T-cell (primary cell): Measurements from ENCODE around the gene TTC31. TPM values are rescaled to one million over a fixed set of nuclear protein-coding genes. Genes with fewer than 3 reads are reported as not detected.

Source experiments
- ATAC-seq, 4 experiments: fragments of 200-7000 bp in 3 of 4; fragments of 150-1000 bp in 1 of 4; cut with Tn5 transposase; replicated peaks in 1 of 4; 1 replicate in 3 of 4; 2 replicates in 1 of 4; pipeline ENCODE4 v1.10.0; 2021; ENCODE audit warnings: moderate library complexity in 3 of 4, mild to moderate bottlenecking in 2 of 4, moderate number of reproducible peaks in 1 of 4
- CTCF ChIA-PET, 2 donors: fragments of 300-600 bp; sonication (Branson Sonifier 250); formaldehyde crosslinking; loops; one replicate each; lab custom pipeline; 2022; ENCODE audit warnings: antibody characterized with exemption in 2 of 2; lab: Charles Lee
- POLR2A ChIA-PET, 2 donors: fragments of 300-600 bp; sonication (Branson Sonifier 250); formaldehyde crosslinking; loops; one replicate each; lab custom pipeline; 2022; ENCODE audit warnings: antibody characterized with exemption in 2 of 2; lab: Charles Lee
- DNase-seq, 35 experiments: peaks; one replicate each; pipeline versions ENCODE4 v3.0.0 to v3.0.0-alpha.2; 2013 to 2023
- H3K27ac ChIP-seq: one replicate; pipeline ENCODE4 v1.5.1; 2013; ENCODE audit warnings: low read length
- H3K27me3 ChIP-seq, 2 experiments: replicated peaks in 1 of 2; 1 replicate in 1 of 2; 2 replicates in 1 of 2; pipeline versions ENCODE4 v1.6.1 to v1.7.0; 2013; ENCODE audit warnings: low read length in 1 of 2, mixed read lengths in 1 of 2; ENCODE audit not compliant: control insufficient read depth in 2 of 2, insufficient read depth in 2 of 2; ENCODE audit errors: extremely low read depth in 1 of 2
- H3K36me3 ChIP-seq, 2 donors: 1 replicate in 1 of 2; 2 replicates in 1 of 2; pipeline versions ENCODE4 v1.6.1 to v1.7.0; 2013; ENCODE audit warnings: low read length in 1 of 2; ENCODE audit not compliant: control insufficient read depth in 2 of 2, insufficient read depth in 1 of 2; ENCODE audit errors: extremely low read depth in 1 of 2
- H3K4me1 ChIP-seq, 2 experiments: 1 replicate in 1 of 2; 2 replicates in 1 of 2; pipeline versions ENCODE4 v1.6.1 to v1.7.0; 2013; ENCODE audit warnings: low read length in 2 of 2, mixed read lengths in 1 of 2; ENCODE audit not compliant: insufficient read depth in 2 of 2, control insufficient read depth in 1 of 2; ENCODE audit errors: extremely low read depth in 1 of 2
- H3K4me3 ChIP-seq, 2 donors: 1 replicate in 1 of 2; 2 replicates in 1 of 2; pipeline versions ENCODE4 v1.5.1 to v1.7.0; 2013; ENCODE audit warnings: mild to moderate bottlenecking in 2 of 2, low read length in 1 of 2, moderate library complexity in 1 of 2; ENCODE audit not compliant: control insufficient read depth in 1 of 2; ENCODE audit errors: extremely low read depth in 1 of 2
- H3K9me3 ChIP-seq: 2 replicates; pipeline ENCODE4 v1.7.0; 2013
- H3K27ac Mint-ChIP-seq, 2 donors: one replicate each; pipeline ENCODE4 v1.8.0; 2020 to 2021; ENCODE audit warnings: mild to moderate bottlenecking in 2 of 2, mixed read lengths in 2 of 2
- H3K27me3 Mint-ChIP-seq, 2 donors: one replicate each; pipeline ENCODE4 v1.8.0; 2021 to 2022; ENCODE audit warnings: mixed read lengths in 2 of 2
- H3K36me3 Mint-ChIP-seq: one replicate; pipeline ENCODE4 v1.8.0; 2021; ENCODE audit warnings: mixed read lengths
- H3K4me1 Mint-ChIP-seq, 3 donors: one replicate each; pipeline ENCODE4 v1.8.0; 2020 to 2022; ENCODE audit warnings: mixed read lengths in 3 of 3, mild to moderate bottlenecking in 1 of 3
- H3K4me3 Mint-ChIP-seq, 3 donors: one replicate each; pipeline ENCODE4 v1.8.0; 2020 to 2022; ENCODE audit warnings: mild to moderate bottlenecking in 3 of 3, mixed read lengths in 3 of 3, moderate library complexity in 3 of 3
- H3K9me3 Mint-ChIP-seq, 3 donors: one replicate each; pipeline ENCODE4 v1.8.0; 2020 to 2022; ENCODE audit warnings: mixed read lengths in 3 of 3
- WGBS: methylation state at CpG from one replicate; pipeline ENCODE4 v1.1.5; 2013; ENCODE audit warnings: missing lambda C conversion rate; ENCODE audit not compliant: insufficient coverage; 5-methylcytosine and 5-hydroxymethylcytosine counted together
- total RNA-seq, 35 experiments: library from RNA in 6 of 35; stranded (reverse) in 6 of 35; fragments of 120-200 nt in 1 of 35; gene quantifications; one replicate each; pipeline versions ENCODE4 v1.2.1 to v1.2.4 and lab custom pipeline; 2013 to 2026

TTC31 gene
- total RNA-seq, 5 donors from 2014 or later (not counting 1 experiment from before 2014, with no cell fraction given), result 33.1 to 45.8 (median 44.6) TPM

DNA sequence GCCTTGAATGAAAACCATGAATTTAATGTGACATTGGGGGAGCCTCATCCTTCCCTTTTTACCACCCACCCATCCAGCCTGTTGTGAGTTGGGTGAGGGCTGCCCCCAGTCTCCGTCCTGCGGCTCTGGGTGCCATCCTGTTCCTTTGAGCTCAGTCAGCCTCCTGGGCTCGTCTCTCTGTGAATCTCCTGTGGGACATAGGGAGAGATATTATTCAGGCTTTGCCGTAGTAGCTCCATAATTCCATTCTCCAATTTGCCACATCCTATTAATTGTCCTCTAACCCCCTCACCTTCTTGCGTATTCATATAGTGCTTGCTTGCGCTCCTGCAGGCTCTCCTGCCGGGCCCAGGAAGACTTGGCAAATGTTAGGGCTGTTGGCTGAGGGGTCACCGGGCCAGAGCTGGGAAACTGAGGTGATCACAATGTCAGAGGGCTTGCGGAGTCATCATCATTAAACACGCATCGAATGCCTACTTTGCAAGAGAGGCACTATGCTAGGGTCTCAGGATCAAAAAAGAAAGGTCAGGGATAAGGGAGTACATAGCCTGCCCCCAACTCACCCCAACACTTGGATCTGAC, 43.9 kb downstream of the TTC31 start:
- Mint-ChIP-seq H3K27ac (no peak overlapping the region), H3K36me3 (peaks cover 30% of the 10 kb centered on the region), H3K27me3 (peaks cover 0 to 4% of the 10 kb centered on the region in 2 donors), H3K4me3 (no peak overlapping the region), H3K4me1 (peaks cover 28 to 39% (median 38%) of the 10 kb centered on the region in 3 donors), H3K9me3 (no peaks in the 10 kb centered on the region)
- Histone ChIP-seq H3K36me3 (peaks cover 3 to 25% of the 10 kb centered on the region in 2 donors), H3K4me3 (no peak overlapping the region), H3K27ac (no peak overlapping the region), H3K27me3 (peaks cover 0 to under 1% of the 10 kb centered on the region in 2 experiments), H3K9me3 (no peaks in the 10 kb centered on the region), H3K4me1 (peaks cover 14 to 36% of the 10 kb centered on the region in 2 experiments)
- WGBS, result 100% methylated on average over 2 of the region's 11 CpGs
- ChIA-PET POLR2A (interaction anchor here in 1 of 2 donors (0.6 kb wide), 1 partner anchor 77 kb away, joined by 9 read pairs; no protein-coding TSS in a partner anchor), CTCF (interaction anchor here in 1 of 2 donors (1.5 kb wide), 1 partner anchor 44 kb away, joined by 3 read pairs; the partner anchor contains the start of genes CCDC142 and TTC31)
- no peak for DNase-seq
- ATAC-seq, result no peak

DNA sequence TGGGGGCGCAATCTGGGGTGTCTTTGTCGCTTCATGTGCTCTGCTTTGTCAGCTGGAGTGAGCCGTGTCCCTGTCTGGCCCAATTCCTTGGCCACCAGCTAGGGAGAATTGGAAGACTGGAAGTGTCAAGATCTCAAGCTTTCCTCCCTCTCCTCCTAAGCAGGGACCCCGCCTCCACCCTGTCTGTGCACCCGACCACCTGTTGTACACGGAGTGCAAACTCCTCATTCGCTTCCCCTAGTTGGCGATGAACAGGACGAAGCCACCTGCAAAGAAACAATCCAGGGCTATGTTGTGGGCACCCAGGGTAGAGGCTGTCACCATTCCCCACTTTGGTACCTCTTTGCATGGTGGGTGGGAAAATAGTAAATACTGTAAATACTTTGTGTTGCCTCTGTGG, 44.9 kb downstream of the TTC31 start:
- ChIA-PET CTCF (no interaction called here), POLR2A (no interaction called here)
- peak overlapping the region in 1 of 2 donors; percentile 48 for H3K27ac Mint-ChIP-seq
- DNase-seq, result no peak
- whole genome bisulfite sequencing, result no CpG with 5 or more reads among the region's 9 CpGs
- Histone ChIP-seq H3K36me3 (peaks cover 3 to 27% of the 10 kb centered on the region in 2 donors), H3K27ac (no peak overlapping the region), H3K9me3 (no peaks in the 10 kb centered on the region), H3K4me1 (peaks cover 15 to 37% of the 10 kb centered on the region in 2 experiments), H3K4me3 (no peak overlapping the region), H3K27me3 (no peaks in the 10 kb centered on the region)
- no peaks in the 10 kb centered on the region for H3K27me3 Mint-ChIP-seq
- H3K9me3 Mint-ChIP-seq, result no peaks in the 10 kb centered on the region
- H3K4me3 Mint-ChIP-seq, result peak overlapping the region; percentile 90 to 95 (median 95)
- H3K36me3 Mint-ChIP-seq, result peaks cover 39% of the 10 kb centered on the region
- peaks cover 37 to 47% (median 46%) of the 10 kb centered on the region in 3 donors for H3K4me1 Mint-ChIP-seq
- ATAC-seq, result no peak

DNA sequence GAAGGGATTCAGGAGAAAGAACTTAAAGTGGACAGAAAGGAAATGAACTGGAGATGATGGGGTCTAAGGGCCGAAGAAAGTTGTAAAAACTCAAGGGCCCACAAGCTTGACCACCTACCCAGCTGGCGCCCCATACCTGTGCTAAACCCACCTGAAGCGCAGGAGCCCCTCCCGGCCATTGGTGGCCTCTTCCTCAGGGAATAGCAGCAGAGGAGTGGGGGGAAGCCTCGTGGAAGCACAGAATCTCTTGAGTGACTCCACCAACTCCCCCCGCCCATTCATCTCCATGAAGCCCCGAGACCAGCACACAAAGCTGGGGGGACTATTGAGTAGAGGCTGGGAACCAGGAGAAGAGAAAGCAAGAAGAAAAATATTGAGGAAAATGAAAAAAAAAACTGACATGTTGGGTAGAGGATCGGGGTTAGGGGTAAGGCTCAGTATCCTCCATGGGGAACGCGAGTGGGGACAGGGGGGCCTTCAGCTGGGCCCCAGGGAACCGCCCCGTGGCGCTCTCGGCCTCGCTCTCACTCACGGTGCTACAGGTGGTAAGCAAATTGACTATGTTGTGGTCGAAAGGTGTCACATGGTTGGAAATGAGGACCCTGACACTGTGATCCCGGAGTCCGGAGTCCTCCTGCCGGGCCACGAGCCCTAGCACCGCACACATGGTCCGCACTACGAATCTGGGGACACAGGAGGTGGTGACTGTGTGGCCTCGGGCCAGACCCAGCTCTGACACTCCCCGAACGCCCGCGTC, 45.9 kb downstream of the TTC31 start:
- DNase-seq (peak in 3 of 35 experiments; percentile 13 to 26 (median 14)), ATAC-seq (peak; percentile 1 to 6 (median 4))
- H3K27ac Mint-ChIP-seq, result peak overlapping the region; percentile 94
- ChIA-PET CTCF (no interaction called here), POLR2A (no interaction called here)
- no peaks in the 10 kb centered on the region for H3K9me3 ChIP-seq
- H3K27me3 Mint-ChIP-seq, result no peaks in the 10 kb centered on the region
- peaks cover 3 to 37% of the 10 kb centered on the region in 2 donors for H3K36me3 ChIP-seq
- peaks cover 43% of the 10 kb centered on the region for H3K36me3 Mint-ChIP-seq
- H3K4me1 ChIP-seq, result peaks cover 15 to 37% of the 10 kb centered on the region in 2 experiments
- peaks cover 37 to 47% (median 46%) of the 10 kb centered on the region in 3 donors for H3K4me1 Mint-ChIP-seq
- H3K4me3 ChIP-seq, result peak overlapping the region; percentile 70 to 93
- under 1% methylated on average over 22 of the region's 29 CpGs for WGBS
- no peaks in the 10 kb centered on the region for H3K27me3 ChIP-seq
- no peaks in the 10 kb centered on the region for H3K9me3 Mint-ChIP-seq
- H3K27ac ChIP-seq, result peak overlapping the region; percentile 72
- peak overlapping the region; percentile 90 to 95 (median 95) for H3K4me3 Mint-ChIP-seq

DNA sequence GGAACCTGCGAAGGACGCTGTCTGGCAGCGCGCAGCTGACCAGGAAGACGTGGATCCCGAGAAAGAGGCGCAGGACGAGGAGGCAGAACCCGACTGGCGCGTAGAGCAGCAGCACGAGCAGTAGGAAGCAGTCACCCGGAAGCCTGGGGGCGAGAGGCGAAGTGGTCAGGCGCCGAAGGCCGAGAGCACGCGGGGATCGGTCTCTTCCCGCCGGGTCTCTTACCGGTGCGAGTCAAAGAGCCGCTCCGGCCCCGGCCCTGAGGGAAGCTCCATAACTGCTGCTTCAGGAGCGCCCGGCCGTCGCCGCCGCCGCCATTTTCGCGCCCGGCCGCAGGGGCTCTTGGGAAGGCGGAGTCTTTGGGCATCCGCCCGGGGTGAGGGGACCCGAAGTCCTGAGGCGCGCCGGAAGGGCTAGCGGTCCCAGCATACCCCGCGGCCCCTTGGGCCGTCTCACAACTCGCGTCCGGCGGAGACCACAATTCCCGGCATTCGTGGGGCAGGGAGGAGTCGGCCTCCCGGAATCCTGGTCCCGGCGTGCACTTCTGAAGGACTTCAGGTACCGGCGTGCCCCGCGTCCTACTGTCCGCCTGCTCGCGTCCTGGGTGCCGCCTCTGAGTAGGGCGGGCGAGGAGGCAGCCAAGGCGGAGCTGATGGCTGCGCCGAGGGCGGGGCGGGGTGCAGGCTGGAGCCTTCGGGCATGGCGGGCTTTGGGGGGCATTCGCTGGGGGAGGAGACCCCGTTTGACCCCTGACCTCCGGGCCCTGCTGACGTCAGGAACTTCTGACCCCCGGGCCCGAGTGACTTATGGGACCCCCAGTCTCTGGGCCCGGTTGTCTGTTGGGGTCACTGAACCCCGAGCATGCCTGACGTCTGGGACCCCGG, 46.7 kb downstream of the TTC31 start, which contains the start of the genes AUP1 and HTRA2:
Gene AUP1 (minus strand): TSS at position 350 of the 882 bp plus-strand sequence. CDS start 77 bp downstream, at position 273.
Gene HTRA2 (plus strand): TSS at position 577 of the 882 bp plus-strand sequence. CDS start 74 bp downstream, at position 651.
- ChIA-PET CTCF (interaction anchor here in 1 of 2 donors (1.0 to 3.2 kb wide), 6 partner anchors 21 to 701 kb away, joined by 3 to 35 read pairs (median 3); partner anchors contain the start of genes CCDC142, PCGF1, STAMBP and TTC31), POLR2A (interaction anchor here in 1 of 2 donors (0.6 to 1.2 kb wide), 2 partner anchors 21 to 46 kb away, joined by 3 to 7 read pairs; partner anchors contain the start of gene TTC31)
- peaks cover 43% of the 10 kb centered on the region for H3K36me3 Mint-ChIP-seq
- peak; percentile 91 to 93 (median 92) for ATAC-seq
- H3K27ac Mint-ChIP-seq, result peak within 1 kb of the TSS; percentile 94
- peaks cover 3 to 37% of the 10 kb centered on the region in 2 donors for H3K36me3 ChIP-seq
- peaks cover 37 to 47% (median 46%) of the 10 kb centered on the region in 3 donors for H3K4me1 Mint-ChIP-seq
- H3K27me3 Mint-ChIP-seq, result no peaks in the 10 kb centered on the region
- WGBS, result under 1% methylated on average over 87 of the region's 87 CpGs
- H3K9me3 ChIP-seq, result no peaks in the 10 kb centered on the region
- peak within 1 kb of the TSS; percentile 70 to 93 for H3K4me3 ChIP-seq
- no peaks in the 10 kb centered on the region for H3K9me3 Mint-ChIP-seq
- H3K27ac ChIP-seq, result peak within 1 kb of the TSS; percentile 72
- DNase-seq, result peak; percentile 71 to 90 (median 80)
- no peaks in the 10 kb centered on the region for H3K27me3 ChIP-seq
- peak within 1 kb of the TSS; percentile 90 to 95 (median 95) for H3K4me3 Mint-ChIP-seq
- peaks cover 15 to 37% of the 10 kb centered on the region in 2 experiments for H3K4me1 ChIP-seq

DNA sequence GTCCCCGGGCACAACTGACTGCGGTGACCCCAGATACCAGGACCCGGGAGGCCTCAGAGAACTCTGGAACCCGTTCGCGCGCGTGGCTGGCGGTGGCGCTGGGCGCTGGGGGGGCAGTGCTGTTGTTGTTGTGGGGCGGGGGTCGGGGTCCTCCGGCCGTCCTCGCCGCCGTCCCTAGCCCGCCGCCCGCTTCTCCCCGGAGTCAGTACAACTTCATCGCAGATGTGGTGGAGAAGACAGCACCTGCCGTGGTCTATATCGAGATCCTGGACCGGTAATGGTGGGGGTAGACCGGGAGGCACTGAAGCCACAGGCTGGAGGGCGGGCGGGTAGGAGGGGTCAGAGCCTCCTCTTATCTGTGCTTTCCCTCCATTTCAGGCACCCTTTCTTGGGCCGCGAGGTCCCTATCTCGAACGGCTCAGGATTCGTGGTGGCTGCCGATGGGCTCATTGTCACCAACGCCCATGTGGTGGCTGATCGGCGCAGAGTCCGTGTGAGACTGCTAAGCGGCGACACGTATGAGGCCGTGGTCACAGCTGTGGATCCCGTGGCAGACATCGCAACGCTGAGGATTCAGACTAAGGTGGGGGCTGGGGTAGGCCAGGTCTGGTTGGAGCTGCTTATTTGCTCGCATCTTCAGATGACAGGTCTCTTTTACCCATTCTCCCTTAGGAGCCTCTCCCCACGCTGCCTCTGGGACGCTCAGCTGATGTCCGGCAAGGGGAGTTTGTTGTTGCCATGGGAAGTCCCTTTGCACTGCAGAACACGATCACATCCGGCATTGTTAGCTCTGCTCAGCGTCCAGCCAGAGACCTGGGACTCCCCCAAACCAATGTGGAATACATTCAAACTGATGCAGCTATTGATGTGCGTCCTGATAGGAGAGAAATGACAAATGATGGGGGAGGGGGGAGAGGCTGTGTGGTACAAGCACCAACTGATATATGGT, 47.6 kb downstream of the TTC31 start:
- ATAC-seq (peak; percentile 15 to 32 (median 27)), DNase-seq (peak in 33 of 35 experiments; percentile 26 to 75 (median 46))
- CTCF ChIA-PET, result interaction anchor here (0.6 to 3.2 kb wide), 11 partner anchors 22 to 702 kb away, joined by 3 to 35 read pairs (median 3); partner anchors contain the start of genes TTC31 (in 2 of the 2), CCDC142 (in 1 of the 2), PCGF1 (in 1 of the 2) and STAMBP (in 1 of the 2)
- peaks cover 15 to 37% of the 10 kb centered on the region in 2 experiments for H3K4me1 ChIP-seq
- Mint-ChIP-seq H3K36me3 (peaks cover 43% of the 10 kb centered on the region), H3K27ac (peak overlapping the region; percentile 75 to 94), H3K9me3 (no peaks in the 10 kb centered on the region), H3K27me3 (no peaks in the 10 kb centered on the region), H3K4me3 (peak overlapping the region; percentile 90 to 95 (median 95)), H3K4me1 (peaks cover 37 to 47% (median 46%) of the 10 kb centered on the region in 3 donors)
- WGBS, result under 1% methylated on average over 40 of the region's 54 CpGs
- H3K27ac ChIP-seq, result peak overlapping the region; percentile 72
- H3K27me3 ChIP-seq, result no peaks in the 10 kb centered on the region
- peak overlapping the region; percentile 70 to 93 for H3K4me3 ChIP-seq
- POLR2A ChIA-PET, result interaction anchor here (0.6 to 1.2 kb wide), 4 partner anchors 22 to 78 kb away, joined by 3 to 7 read pairs (median 4); no protein-coding TSS in a partner anchor
- H3K9me3 ChIP-seq, result no peaks in the 10 kb centered on the region
- H3K36me3 ChIP-seq, result peaks cover 3 to 37% of the 10 kb centered on the region in 2 donors
